Measurements from ENCODE around the gene NDFIP1. TPM values are rescaled to one million over a fixed set of nuclear protein-coding genes. Genes with fewer than 3 reads are reported as not detected.

The NDFIP1 gene
- total and polyA plus RNA-seq, 2 of the 4 experiments (the other 2 are of a cell fraction): 7.7 to 15.4 TPM

DNA sequence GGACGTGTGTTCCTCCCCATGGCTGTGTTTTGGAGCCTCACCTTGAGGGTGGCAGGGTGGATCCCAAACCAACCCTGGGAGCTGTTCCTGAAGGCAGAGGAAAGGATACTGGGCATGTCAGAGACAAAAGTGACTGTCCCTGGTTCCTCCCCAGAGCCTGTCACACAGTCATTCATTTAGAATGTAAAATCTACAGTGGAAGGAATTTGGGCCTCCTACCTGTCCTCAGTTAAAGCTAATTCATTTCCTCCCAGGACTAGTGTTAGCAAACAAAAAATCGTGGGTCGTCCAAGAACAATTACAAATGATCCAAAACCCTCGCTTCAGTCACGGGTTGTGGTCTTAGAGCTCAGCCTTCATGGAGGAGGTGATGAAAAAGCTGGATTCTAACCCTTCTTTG lies 83.2 kb downstream of the NDFIP1 start:
- Histone ChIP-seq H3K4ac (ENCODE audit: low read depth, low read length) (peak overlapping the region; percentile 96), H2AK5ac (ENCODE audit: low read depth, low read length) (peak overlapping the region; percentile 91), H3K9ac (ENCODE audit: low read depth, low read length) (no peak overlapping the region), H3K36me3 (ENCODE audit: control insufficient read depth, insufficient read depth, low read length) (no peaks in the 10 kb centered on the region), H2BK15ac (ENCODE audit: low read depth, low read length) (peak overlapping the region; percentile 91; the same call in 1 of the 3 replicates), H2BK20ac (ENCODE audit: low read depth, low read length) (peak overlapping the region; percentile 82), H4K8ac (ENCODE audit: low read depth in 2 of 2, low read length in 2 of 2) (peak overlapping the region; percentile 29 to 77; a peak in 2 of 4 replicates), H4K5ac (ENCODE audit: low read depth, low read length) (no peak overlapping the region), H3K4me1 (ENCODE audit: control insufficient read depth, insufficient read depth, low read length) (peaks cover 2% of the 10 kb centered on the region), H3K56ac (ENCODE audit: extremely low read depth, insufficient read depth, low read length) (no peak overlapping the region), H2AFZ (replicated peaks; ENCODE audit: low read length, poor library complexity) (peak overlapping the region; percentile 54), H4K91ac (ENCODE audit: insufficient read depth, low read depth, low read length) (peak overlapping the region; percentile 76), H2AK9ac (replicated peaks; ENCODE audit: low read depth, low read length, poor library complexity) (no peak overlapping the region), H4K20me1 (ENCODE audit: insufficient read depth, low read length) (no peaks in the 10 kb centered on the region), H3K23ac (ENCODE audit: low read depth, low read length) (peak overlapping the region; percentile 71), H3K9me3 (ENCODE audit: control insufficient read depth, insufficient read depth, low read length) (no peaks in the 10 kb centered on the region), H3K27ac (ENCODE audit: insufficient read depth, low read length) (no peak overlapping the region), H3K4me2 (ENCODE audit: low read depth, low read length) (no peak overlapping the region), H2BK120ac (ENCODE audit: low read depth, low read length) (peak overlapping the region; percentile 93), H3K4me3 (ENCODE audit: insufficient read depth, low read depth, low read length) (no peak overlapping the region), H3K27me3 (ENCODE audit: control insufficient read depth, insufficient read depth, low read length) (no peaks in the 10 kb centered on the region), H3K79me1 (ENCODE audit: low read depth in 1 of 2, low read length in 2 of 2) (no peaks in the 10 kb centered on the region), H3K18ac (ENCODE audit: low read depth, low read length) (no peak overlapping the region), H2BK5ac (ENCODE audit: low read depth, low read length, poor library complexity, severe bottlenecking) (no peak overlapping the region), H3K9me1 (ENCODE audit: insufficient read depth, low read length) (peaks cover 9% of the 10 kb centered on the region), H3K14ac (replicated peaks; ENCODE audit: low read depth, low read length) (peak overlapping the region; percentile 88)
- ATAC-seq (ENCODE audit: low read depth) (no peak), DNase-seq (no peak)
- in situ Hi-C loops (cut with MboI; ENCODE audit: low sequenced_read_pairs) (no loop called here), intact Hi-C loops (cut with micrococcal nuclease) (no loop called here), dilution Hi-C loops (cut with HindIII; ENCODE audit: low sequenced_read_pairs, unreplicated experiment) (no loop called here)
- no peak for TF ChIP-seq MAFK (IDR thresholded peaks at IDR 0.05; ENCODE audit: low read depth, low read length)
- TF ChIP-seq, protein P1, sequence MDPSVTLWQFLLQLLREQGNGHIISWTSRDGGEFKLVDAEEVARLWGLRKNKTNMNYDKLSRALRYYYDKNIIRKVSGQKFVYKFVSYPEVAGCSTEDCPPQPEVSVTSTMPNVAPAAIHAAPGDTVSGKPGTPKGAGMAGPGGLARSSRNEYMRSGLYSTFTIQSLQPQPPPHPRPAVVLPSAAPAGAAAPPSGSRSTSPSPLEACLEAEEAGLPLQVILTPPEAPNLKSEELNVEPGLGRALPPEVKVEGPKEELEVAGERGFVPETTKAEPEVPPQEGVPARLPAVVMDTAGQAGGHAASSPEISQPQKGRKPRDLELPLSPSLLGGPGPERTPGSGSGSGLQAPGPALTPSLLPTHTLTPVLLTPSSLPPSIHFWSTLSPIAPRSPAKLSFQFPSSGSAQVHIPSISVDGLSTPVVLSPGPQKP (IDR thresholded peaks at IDR 0.05; ENCODE audit: borderline replicate concordance, low read depth, low read length): no peak
- POLR2A ChIA-PET (ENCODE audit: unreplicated experiment): no interaction called here
- CTCF ChIA-PET: no interaction called here
- no TSS peak for BruUV-seq (replicated peaks)
- WGBS, 2 experiments (ENCODE audit: extremely low coverage in 2 of 2, insufficient read length in 1 of 2): no CpG with 5 or more reads among the region's 5 CpGs
